Measurements from ENCODE around the gene ZBTB46. TPM values are rescaled to one million over a fixed set of nuclear protein-coding genes. Genes with fewer than 3 reads are reported as not detected.

ZBTB46 gene
- total RNA-seq, 1 experiment from 2014 or later: 3.6 TPM

DNA sequence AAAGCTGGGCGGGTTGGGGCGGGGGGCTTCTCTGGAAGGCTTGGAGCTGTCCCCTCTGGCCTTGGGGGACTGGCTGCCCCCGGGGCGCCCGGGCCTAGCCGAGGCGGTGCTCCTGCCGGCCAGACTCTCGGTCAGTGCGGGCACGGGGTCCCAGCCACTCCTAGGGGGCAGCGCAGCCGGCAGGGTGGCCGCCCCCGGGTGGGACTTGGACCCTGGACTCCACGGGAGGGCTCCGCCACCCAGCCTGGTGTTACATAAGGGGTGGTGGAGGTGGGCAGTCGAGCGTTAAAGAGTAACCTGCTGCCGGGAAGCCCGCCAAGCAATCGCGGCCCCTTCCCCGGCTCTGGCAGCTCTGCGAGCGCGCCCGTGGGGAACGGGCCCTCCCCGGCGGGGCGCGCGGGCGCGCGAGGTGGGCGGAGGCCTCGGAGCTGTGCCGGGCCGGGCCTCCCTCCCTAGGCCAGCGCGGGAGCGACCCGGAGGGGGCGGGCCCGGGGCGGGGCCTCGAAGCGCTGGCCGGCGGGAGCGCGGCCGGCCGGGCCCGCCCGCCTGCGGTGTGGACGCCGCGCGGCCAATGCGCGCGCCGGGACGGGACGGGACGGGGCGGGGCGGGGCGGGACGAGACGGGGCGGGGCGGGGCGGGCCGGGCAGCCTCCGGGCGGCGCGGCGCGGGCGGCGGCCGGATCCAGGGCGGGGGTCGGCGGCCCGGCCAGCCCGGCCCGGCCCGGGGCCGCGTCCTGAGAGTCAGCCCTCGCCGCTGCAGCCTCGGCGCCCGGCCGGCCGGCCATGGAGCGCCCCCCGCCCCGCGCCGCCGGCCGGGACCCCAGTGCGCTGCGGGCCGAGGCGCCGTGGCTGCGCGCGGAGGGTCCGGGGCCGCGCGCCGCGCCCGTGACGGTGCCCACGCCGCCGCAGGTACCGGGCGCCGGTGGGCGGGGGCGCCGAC lies 91.7 kb downstream of the ZBTB46 start, which contains the start of gene SLC2A4RG:
TSS of gene SLC2A4RG (plus strand) at position 647 of the 940 bp plus-strand sequence. CDS start at position 784, 137 bp downstream.
- Histone ChIP-seq H3K36me3 (ENCODE audit: low read depth) (no peaks in the 10 kb centered on the region), H4K20me1 (ENCODE audit: insufficient read depth) (peaks cover 5% of the 10 kb centered on the region; the same call in 1 of the 2 replicates), H3K79me2 (ENCODE audit: low read depth) (peaks cover 10% of the 10 kb centered on the region; the same call in 1 of the 2 replicates), H3F3A (ENCODE audit: insufficient read depth, low read depth) (peaks cover 37% of the 10 kb centered on the region), H3K27me3 (ENCODE audit: insufficient read depth, low read depth) (no peaks in the 10 kb centered on the region), H3K4me2 (peak within 1 kb of the TSS; percentile 74), H3K9me2 (ENCODE audit: insufficient read depth) (no peaks in the 10 kb centered on the region), H3K9me3 (ENCODE audit: insufficient read depth, low read depth) (no peaks in the 10 kb centered on the region), H3K27ac (0 out of 2 replicates have a peak within 1 kb of the TSS, but pooled peaks have one; percentile 13), H3K4me1 (replicated peaks; ENCODE audit: insufficient read depth) (peaks cover 9% of the 10 kb centered on the region), H3K4me3 (peak within 1 kb of the TSS; percentile 46), H2AFZ (peak within 1 kb of the TSS; percentile 46)
- POLR2A ChIA-PET (ENCODE audit: unreplicated experiment): interaction anchor here (0.6 kb wide), 2 partner anchors 42 to 98 kb away, joined by 3 read pairs; no protein-coding TSS in a partner anchor
- no peak for TF ChIP-seq EZH2 (IDR thresholded peaks at IDR 0.05; ENCODE audit: low read depth)
- TF ChIP-seq, protein P1, sequence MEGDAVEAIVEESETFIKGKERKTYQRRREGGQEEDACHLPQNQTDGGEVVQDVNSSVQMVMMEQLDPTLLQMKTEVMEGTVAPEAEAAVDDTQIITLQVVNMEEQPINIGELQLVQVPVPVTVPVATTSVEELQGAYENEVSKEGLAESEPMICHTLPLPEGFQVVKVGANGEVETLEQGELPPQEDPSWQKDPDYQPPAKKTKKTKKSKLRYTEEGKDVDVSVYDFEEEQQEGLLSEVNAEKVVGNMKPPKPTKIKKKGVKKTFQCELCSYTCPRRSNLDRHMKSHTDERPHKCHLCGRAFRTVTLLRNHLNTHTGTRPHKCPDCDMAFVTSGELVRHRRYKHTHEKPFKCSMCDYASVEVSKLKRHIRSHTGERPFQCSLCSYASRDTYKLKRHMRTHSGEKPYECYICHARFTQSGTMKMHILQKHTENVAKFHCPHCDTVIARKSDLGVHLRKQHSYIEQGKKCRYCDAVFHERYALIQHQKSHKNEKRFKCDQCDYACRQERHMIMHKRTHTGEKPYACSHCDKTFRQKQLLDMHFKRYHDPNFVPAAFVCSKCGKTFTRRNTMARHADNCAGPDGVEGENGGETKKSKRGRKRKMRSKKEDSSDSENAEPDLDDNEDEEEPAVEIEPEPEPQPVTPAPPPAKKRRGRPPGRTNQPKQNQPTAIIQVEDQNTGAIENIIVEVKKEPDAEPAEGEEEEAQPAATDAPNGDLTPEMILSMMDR (conservative IDR thresholded peaks at IDR 0.05): no peak
- intact Hi-C loops (cut with micrococcal nuclease; ENCODE audit: unreplicated experiment): loop anchor here (2.0 kb wide), 1 partner anchor 203 kb away; the partner anchor contains the start of gene PTK6
- CTCF ChIA-PET: interaction anchor here (0.6 to 0.7 kb wide), 2 partner anchors 31 to 469 kb away, joined by 3 to 6 read pairs; no protein-coding TSS in a partner anchor
- peak in 1 of 2 experiments; percentile 85 for DNase-seq
- no TSS peak for BruUV-seq (replicated peaks)

GRCh38 chr20:63738687-63739129 lies 92.4 kb downstream of the ZBTB46 start:
- ChIA-PET CTCF (interaction anchor here (0.7 kb wide), 1 partner anchor 30 kb away, joined by 6 read pairs; no protein-coding TSS in a partner anchor), POLR2A (ENCODE audit: unreplicated experiment) (interaction anchor here (0.6 kb wide), 1 partner anchor 97 kb away, joined by 3 read pairs; no protein-coding TSS in a partner anchor)
- Histone ChIP-seq H3K79me2 (ENCODE audit: low read depth) (peaks cover 10% of the 10 kb centered on the region; the same call in 1 of the 2 replicates), H3K9me2 (ENCODE audit: insufficient read depth) (no peaks in the 10 kb centered on the region), H3K4me2 (no peak overlapping the region), H3K27ac (no peak overlapping the region), H3F3A (ENCODE audit: insufficient read depth, low read depth) (peaks cover 30% of the 10 kb centered on the region), H3K9me3 (ENCODE audit: insufficient read depth, low read depth) (no peaks in the 10 kb centered on the region), H3K4me1 (replicated peaks; ENCODE audit: insufficient read depth) (peaks cover 9% of the 10 kb centered on the region), H3K4me3 (no peak overlapping the region), H3K27me3 (ENCODE audit: insufficient read depth, low read depth) (no peaks in the 10 kb centered on the region), H2AFZ (no peak overlapping the region), H4K20me1 (ENCODE audit: insufficient read depth) (peaks cover 5% of the 10 kb centered on the region; the same call in 1 of the 2 replicates), H3K36me3 (ENCODE audit: low read depth) (no peaks in the 10 kb centered on the region)
- BruUV-seq (replicated peaks): no TSS peak
- DNase-seq: no peak
- no peak for TF ChIP-seq EZH2 (IDR thresholded peaks at IDR 0.05; ENCODE audit: low read depth)
- TF ChIP-seq, protein P1 (conservative IDR thresholded peaks at IDR 0.05): no peak
- intact Hi-C loops (cut with micrococcal nuclease; ENCODE audit: unreplicated experiment): no loop called here

DNA sequence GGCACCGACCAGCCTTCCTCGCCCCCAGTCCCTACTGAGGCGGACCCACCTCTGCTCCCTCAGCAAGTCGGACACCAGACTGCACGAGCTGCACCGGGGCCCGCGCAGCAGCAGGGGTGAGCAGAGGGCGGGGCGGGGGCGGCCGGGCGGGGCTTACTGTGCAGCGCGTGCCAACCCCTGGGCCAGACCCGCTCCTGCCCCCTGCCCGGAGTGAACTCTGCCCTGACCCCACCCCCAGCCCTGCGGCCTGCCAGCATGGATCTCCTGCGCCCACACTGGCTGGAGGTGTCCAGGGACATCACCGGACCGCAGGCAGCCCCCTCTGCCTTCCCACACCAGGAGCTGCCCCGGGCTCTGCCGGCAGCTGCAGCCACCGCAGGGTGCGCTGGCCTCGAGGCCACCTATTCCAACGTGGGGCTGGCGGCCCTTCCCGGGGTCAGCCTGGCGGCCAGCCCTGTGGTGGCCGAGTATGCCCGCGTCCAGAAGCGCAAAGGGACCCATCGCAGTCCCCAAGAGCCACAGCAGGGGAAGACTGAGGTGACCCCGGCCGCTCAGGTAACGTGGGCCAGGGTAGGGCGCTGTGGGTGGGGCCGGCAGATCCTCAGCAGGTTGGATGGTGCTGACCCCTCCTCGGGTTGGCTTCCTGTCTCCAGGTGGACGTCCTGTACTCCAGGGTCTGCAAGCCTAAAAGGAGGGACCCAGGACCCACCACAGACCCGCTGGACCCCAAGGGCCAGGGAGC lies 92.9 kb downstream of the ZBTB46 start:
- no peaks in the 10 kb centered on the region for H3K36me3 ChIP-seq (ENCODE audit: low read depth)
- no peaks in the 10 kb centered on the region for H3K9me3 ChIP-seq (ENCODE audit: insufficient read depth, low read depth)
- no peaks in the 10 kb centered on the region for H3K9me2 ChIP-seq (ENCODE audit: insufficient read depth)
- peaks cover 24% of the 10 kb centered on the region for H3F3A ChIP-seq (ENCODE audit: insufficient read depth, low read depth)
- no peak overlapping the region for H2AFZ ChIP-seq
- H3K4me1 ChIP-seq (replicated peaks; ENCODE audit: insufficient read depth): peaks cover 9% of the 10 kb centered on the region
- H3K4me2 ChIP-seq: no peak overlapping the region
- H3K27me3 ChIP-seq (ENCODE audit: insufficient read depth, low read depth): no peaks in the 10 kb centered on the region
- ChIA-PET CTCF (no interaction called here), POLR2A (ENCODE audit: unreplicated experiment) (no interaction called here)
- BruUV-seq (replicated peaks): no TSS peak
- peaks cover 10% of the 10 kb centered on the region; the same call in 1 of the 2 replicates for H3K79me2 ChIP-seq (ENCODE audit: low read depth)
- TF ChIP-seq, protein P1 (conservative IDR thresholded peaks at IDR 0.05): no peak
- no peak for TF ChIP-seq EZH2 (IDR thresholded peaks at IDR 0.05; ENCODE audit: low read depth)
- intact Hi-C loops (cut with micrococcal nuclease; ENCODE audit: unreplicated experiment): no loop called here
- no peak overlapping the region for H3K4me3 ChIP-seq
- H3K27ac ChIP-seq: no peak overlapping the region
- no peak for DNase-seq
- peaks cover 7% of the 10 kb centered on the region for H4K20me1 ChIP-seq (ENCODE audit: insufficient read depth)
